ENCODE results near the gene MCF2L. TPM values are rescaled to one million over a fixed set of nuclear protein-coding genes. Genes with fewer than 3 reads are reported as not detected.

The MCF2L gene
- total RNA-seq, 1 donor from 2014 or later: 90.0 TPM

DNA sequence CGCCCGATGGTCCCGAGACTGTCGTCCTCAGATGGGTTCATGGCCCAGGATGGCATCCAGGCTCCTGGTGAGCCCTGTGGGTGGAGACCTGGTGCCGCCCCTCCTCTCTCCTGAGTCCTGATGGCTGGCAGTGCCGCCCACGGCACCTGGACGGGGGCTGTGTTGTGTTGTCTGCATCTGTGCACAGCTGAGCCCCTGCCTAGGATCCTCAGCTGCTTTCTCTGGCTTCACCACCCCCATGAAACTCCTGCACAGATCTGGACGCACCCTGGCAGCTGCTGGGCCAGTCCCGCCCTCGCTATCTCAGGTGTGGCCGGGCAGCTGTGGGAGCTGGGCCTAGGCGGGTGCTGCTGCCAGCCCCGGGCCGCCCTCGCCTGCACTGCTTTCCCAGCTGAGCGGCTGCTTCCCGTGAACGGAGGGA is 27.7 kb downstream of the MCF2L start:
- DNase-seq (ENCODE audit: low spot score, unreplicated experiment): no peak

GRCh38 chr13:112997188-112998130 is 28.4 kb downstream of the MCF2L start:
- peak overlapping the region; percentile 31 for H3K27ac Mint-ChIP-seq
- H3K9me3 Mint-ChIP-seq (ENCODE audit: low read depth): no peaks in the 10 kb centered on the region
- no peaks in the 10 kb centered on the region for H3K36me3 Mint-ChIP-seq (ENCODE audit: insufficient read depth)
- H3K27me3 Mint-ChIP-seq: no peaks in the 10 kb centered on the region
- no peak for TF ChIP-seq CTCF (IDR thresholded peaks at IDR 0.05; ENCODE audit: unreplicated experiment)
- H3K4me1 Mint-ChIP-seq (ENCODE audit: low read depth): peaks cover 36% of the 10 kb centered on the region
- H3K4me3 Mint-ChIP-seq (ENCODE audit: low read depth): no peak overlapping the region
- no peak for DNase-seq (ENCODE audit: low spot score, unreplicated experiment)

More for the DNA sequence above, 27.7 kb downstream of the MCF2L start:
- peaks cover 34% of the 10 kb centered on the region for H3K4me1 Mint-ChIP-seq (ENCODE audit: low read depth)
- no peak overlapping the region for H3K4me3 Mint-ChIP-seq (ENCODE audit: low read depth)
- H3K9me3 Mint-ChIP-seq (ENCODE audit: low read depth): no peaks in the 10 kb centered on the region
- no peak overlapping the region for H3K27ac Mint-ChIP-seq
- no peaks in the 10 kb centered on the region for H3K27me3 Mint-ChIP-seq
- TF ChIP-seq CTCF (IDR thresholded peaks at IDR 0.05; ENCODE audit: unreplicated experiment): no peak
- H3K36me3 Mint-ChIP-seq (ENCODE audit: insufficient read depth): no peaks in the 10 kb centered on the region

GRCh38 chr13:112998521-112999280 is 29.7 kb downstream of the MCF2L start:
- H3K27me3 Mint-ChIP-seq: no peaks in the 10 kb centered on the region
- no peak overlapping the region for H3K27ac Mint-ChIP-seq
- TF ChIP-seq CTCF (IDR thresholded peaks at IDR 0.05; ENCODE audit: unreplicated experiment): no peak

DNA sequence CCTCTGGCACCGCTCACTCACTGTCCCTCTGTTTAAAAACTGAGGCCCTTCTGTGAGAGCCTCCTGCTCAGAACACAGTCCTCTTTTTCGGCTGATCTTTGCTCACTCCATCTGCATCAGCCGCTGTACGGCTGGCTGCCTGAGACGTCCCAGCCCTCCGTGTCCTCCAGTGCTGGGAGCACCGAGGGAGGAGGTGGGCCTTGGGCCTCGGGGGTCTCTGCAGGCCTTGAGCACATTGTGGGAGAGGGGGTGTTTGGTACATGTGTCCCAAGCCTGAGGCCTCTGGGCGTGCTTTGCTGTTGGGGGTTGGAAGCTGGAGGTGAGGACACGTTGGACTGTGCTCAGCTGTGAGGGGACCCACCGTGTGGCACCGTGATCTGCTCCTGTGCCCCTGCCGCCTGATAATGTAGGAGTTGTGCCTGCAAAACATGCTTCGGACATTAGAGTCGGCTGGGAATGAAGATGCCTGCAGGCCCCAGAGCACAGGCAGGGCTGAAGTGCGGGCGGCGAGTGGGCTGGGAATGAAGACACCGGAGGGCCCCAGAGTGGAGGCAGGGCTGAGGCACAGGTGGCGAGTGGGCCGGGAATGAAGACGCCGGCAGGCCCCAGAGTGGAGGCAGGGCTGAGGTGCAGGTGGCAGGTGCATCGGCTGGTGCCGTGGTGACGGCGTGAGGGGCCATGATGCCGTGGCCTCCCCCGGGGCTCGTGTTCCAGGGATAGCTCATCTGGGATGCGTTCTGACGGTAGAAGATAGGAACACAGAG is 30.6 kb downstream of the MCF2L start:
- DNase-seq (ENCODE audit: low spot score, unreplicated experiment): no peak
- Mint-ChIP-seq H3K4me1 (ENCODE audit: low read depth) (peaks cover 36% of the 10 kb centered on the region), H3K36me3 (ENCODE audit: insufficient read depth) (no peaks in the 10 kb centered on the region), H3K4me3 (ENCODE audit: low read depth) (no peak overlapping the region), H3K9me3 (ENCODE audit: low read depth) (no peaks in the 10 kb centered on the region), H3K27ac (peak overlapping the region; percentile 37), H3K27me3 (no peaks in the 10 kb centered on the region)
- TF ChIP-seq CTCF (IDR thresholded peaks at IDR 0.05; ENCODE audit: unreplicated experiment): no peak

More at GRCh38 chr13:112998521-112999280, 29.7 kb downstream of the MCF2L start:
- Mint-ChIP-seq H3K9me3 (ENCODE audit: low read depth) (no peaks in the 10 kb centered on the region), H3K4me3 (ENCODE audit: low read depth) (no peak overlapping the region), H3K36me3 (ENCODE audit: insufficient read depth) (no peaks in the 10 kb centered on the region), H3K4me1 (ENCODE audit: low read depth) (peaks cover 36% of the 10 kb centered on the region)
- no peak for DNase-seq (ENCODE audit: low spot score, unreplicated experiment)

DNA sequence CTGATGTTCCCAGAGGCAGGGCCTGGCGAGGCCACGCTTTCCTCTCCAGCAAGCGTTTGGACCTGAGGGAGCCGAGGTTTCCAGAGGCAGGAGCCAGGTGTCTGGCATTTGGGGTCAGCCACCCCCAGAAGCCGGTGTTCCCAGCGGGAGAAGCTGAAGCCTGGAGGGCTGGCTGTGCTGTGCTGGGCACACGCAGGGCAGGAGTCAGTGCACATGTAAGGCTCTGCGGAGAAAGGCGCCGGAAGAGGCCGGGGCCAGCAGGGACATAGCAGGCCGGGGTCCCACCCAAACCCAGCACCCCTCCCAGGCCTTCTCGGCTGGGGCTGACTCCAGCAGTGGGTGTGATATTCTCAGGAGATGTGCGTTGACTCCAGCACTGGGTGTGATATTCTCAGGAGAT is 31.6 kb downstream of the MCF2L start:
- no peak for TF ChIP-seq CTCF (IDR thresholded peaks at IDR 0.05; ENCODE audit: unreplicated experiment)
- Mint-ChIP-seq H3K4me1 (ENCODE audit: low read depth) (peaks cover 36% of the 10 kb centered on the region), H3K9me3 (ENCODE audit: low read depth) (no peaks in the 10 kb centered on the region), H3K27ac (no peak overlapping the region), H3K36me3 (ENCODE audit: insufficient read depth) (peaks cover 2% of the 10 kb centered on the region), H3K27me3 (no peaks in the 10 kb centered on the region), H3K4me3 (ENCODE audit: low read depth) (no peak overlapping the region)
- no peak for DNase-seq (ENCODE audit: low spot score, unreplicated experiment)

Data from progenitor cell of endocrine pancreas (in vitro differentiated cells).